GM18858 (cell line): Measurements from ENCODE around the gene GON7.
"Not testable (repeated sequence)": the region's sequence is repeated elsewhere in the genome, so short reads cannot be mapped to it uniquely, and the experiment has no call there.

Source experiments
- ATAC-seq: cut with Tn5 transposase; IDR thresholded peaks from one replicate; pipeline ENCODE4 v1.9.1; 2021; ENCODE audit not compliant: unreplicated experiment

The GON7 gene

DNA sequence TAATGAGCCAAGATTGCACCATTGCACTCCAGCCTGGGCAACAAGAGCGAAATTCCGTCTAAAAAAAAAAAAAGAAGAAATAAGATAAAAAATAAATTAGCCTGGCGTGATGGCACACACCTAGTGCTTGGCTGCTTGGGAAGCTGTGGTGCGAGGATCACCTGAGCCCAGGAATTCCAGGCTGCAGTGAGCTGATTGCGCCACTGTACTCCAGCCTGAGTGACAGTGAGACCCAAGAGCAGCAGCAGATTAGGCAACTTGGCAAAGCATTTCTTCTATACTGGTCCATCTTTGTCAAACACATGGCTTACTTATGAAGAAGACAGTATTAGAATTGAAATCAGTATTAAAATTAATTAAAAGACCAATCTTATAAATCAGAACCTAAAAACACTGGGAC is 6.3 kb downstream of the GON7 start:
- ATAC-seq: no peak

DNA sequence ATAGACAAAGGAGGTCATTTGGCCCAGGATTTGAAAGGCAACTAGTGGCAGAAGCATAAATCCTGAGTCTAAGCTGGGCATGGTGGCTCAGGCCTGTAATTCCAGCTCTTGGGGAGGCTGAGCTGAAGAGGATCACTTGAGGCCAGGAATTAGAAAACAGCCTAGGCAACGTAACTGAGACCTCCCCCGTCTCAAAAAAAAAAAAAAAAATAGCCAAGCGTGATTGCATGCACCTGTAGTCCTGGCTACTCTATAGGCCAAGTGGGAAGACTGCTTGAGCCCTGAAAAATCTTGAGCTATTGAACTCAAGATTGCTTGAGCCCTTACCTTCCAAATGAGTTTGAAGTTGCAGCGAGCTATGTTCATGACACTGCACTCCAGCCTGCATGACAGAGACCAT is 7.8 kb downstream of the GON7 start:
- no peak for ATAC-seq

DNA sequence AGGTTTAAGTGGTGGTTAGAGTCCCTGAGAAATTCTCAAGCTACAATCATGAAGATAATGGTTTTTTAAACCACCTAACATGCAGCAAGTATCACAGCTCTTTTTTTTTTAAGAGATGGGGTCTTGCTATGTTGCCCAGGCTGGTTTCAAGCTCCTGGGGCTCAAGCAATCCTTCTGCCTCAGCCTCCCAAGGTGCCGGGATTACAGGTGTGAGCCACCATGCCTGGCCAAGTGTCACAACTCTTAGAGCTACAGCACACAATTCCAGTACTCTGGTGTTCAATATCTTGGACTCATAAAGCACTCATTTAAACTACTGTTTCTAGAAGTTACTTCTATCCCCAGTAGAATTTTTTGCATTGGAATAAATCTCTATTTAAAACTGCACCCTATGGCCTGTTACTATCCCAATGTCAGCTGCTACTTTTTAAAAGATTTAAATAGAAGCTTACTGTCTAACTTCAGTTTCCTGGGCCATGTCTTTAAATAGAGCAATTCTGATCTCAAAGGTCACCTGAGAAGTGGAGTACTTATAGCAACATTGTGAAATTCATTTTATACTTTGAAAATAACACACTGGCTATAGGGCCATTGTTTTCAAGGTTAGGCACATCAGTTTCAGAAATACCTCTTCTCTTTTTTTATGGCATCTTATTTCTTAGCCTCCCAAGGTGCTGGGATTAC is 11.4 kb downstream of the GON7 start:
- ATAC-seq: no peak

DNA sequence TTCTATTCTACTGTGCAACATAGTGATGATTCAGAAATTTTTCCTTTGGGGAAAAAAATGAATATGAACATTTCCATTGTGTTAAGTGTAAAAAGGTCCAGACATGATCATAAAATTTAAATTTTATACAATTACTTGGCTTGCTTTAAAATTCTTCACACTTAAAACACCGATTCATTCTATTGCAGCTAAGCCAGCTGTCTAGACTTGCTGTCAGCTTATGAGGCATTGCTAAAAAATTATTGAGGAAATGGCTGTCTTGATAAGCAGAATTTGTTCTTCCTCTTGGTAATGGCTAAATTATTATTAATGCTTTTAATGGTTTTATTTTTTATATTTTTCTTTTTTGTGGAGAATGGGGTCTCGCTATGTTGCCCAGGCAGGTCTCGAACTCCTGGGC is 19.9 kb downstream of the GON7 start:
- no peak for ATAC-seq

DNA sequence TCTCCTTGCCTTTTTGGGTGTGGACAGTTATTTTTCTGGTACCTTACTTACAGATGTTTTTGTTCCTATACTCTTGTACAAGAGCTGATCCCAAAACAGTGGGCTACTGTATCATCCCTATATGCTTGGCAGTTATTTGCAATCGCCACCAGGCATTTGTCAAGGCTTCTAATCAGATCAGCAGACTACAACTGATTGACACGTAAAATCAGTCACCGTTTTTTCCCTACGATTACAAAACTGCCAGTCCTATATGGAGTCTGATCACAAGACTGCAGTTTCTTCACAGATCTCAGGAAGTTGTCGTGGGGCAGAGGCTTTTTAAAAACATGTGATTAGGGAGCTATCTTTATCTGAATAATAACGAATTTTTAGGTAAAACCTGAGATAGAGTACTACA is 20.4 kb downstream of the GON7 start:
- ATAC-seq: no peak

DNA sequence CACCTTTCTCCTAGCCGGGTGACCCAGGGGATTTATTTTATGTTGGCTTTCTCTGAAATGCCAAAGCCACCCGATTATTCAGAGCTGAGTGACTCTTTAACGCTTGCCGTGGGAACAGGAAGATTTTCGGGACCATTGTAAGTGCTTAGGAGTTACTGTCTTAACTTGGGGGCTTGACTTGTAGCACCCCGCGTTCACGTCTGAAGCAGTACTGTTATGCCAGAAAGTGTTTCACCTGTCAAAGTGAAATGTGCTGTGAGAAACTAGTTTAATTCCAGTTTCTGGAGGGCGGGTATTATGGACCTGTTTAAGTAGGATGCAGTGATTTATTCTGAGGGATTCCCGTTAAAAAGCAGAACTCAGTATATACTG is 21.5 kb downstream of the GON7 start:
- no peak for ATAC-seq

DNA sequence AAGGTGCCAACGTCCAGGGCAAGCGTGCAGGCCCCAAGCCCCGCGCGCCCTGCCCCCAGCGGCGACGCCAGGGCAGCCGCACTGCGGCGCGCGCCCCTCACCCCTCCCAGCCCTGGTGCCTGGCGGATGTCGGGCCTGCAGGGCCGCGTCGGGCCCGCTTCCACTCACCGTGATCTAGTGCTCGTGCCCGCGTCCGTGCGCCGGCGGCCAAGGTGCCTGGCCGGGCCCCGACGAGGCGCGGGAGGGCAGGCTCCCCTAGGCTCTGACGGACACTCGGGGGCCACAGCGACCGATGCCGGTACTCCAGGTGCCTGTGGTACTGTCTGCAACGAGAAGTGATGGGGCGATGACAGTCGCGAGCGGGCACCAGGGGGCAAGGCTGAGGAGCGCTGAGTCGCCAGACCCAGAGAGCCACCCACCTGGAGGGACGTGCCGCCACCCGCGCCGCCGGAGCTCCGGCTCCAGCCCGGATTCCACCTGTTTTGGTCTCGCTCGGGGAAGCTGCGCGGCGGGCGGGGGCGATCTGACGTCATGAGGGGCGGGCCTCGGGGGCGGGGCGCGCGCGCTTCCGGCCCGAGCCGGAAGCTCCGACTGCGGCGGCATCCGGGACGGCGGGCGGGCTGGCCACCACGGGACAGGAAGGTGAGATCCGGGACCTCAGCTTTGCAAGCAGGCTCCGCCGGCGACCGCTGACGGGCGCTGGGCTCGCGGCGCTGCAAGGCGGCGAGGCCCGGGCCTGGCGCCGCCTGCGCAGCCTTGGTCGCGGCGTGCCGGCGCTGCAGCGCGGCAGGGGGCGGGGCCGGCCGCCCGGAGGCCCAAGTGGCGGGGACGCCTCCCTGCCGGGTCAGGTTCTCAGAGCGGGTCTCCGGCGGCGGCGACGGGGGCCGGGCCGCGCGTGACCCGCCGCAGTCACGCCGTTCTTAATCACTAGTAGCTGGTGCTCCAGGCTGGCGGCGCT is 22.2 kb downstream of the GON7 start, which contains the start of the genes LYSET and MOAP1:
Gene LYSET (plus strand): TSS at position 927 of the 958 bp plus-strand sequence. CDS start 89 bp downstream, outside the sequence.
Gene MOAP1 (minus strand): TSS at position 507 of the 958 bp plus-strand sequence. CDS start 655 bp downstream, outside the sequence.
- peak; percentile 72 for ATAC-seq

DNA sequence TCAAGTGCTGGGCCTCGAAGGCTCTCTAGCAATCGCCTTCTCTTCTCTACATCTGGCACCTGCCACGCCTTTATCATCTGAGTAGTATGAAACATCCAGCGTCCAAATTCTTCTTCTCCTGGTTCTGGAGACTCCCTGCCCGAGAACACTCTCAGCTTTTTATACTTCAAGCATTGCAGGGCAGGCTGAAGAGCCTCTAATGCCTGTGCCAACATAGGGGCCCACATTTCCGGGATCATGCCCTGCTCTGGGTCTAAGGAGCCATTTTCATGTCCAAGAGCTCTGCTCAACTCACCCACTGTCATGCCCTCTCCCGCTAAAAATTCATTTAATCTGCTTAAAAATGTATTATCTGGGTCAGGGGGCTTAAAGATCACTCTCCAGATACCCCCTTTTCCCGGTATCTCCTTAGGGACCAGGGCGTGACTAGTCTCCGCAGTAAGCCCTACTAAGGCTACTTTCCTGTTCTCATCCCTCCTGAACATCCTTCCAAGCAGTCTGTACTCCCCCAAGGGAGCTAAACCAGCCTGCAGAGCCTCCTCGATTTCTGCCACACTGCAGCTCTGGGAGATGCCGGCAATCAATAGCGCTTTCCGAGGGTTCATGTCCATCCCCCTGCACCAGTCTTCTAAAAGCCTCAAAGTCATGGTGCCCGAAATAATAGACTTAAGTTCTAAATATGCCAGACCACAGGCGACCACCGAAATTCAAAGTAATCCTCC is 23.1 kb downstream of the GON7 start:
- no peak for ATAC-seq

DNA sequence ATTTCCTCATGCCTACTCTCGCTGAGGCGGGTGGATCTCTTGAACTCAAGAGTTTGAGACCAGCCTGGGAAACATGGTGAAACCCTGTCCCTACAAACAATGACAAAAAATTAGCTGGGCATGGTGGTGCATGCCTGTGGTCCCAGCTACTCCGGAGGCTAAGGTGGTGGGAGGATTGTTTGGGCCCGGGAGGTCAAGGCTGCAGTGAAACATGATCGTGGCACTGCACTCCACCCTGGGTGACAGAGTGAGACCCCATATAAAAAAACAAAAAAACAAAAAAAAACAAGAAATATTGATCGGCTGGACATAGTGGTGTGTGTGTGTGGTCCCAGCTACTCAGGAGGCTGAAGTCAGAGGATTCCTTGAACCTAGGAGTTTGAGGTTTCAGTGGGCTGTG is 31.4 kb downstream of the GON7 start:
- ATAC-seq: no peak

DNA sequence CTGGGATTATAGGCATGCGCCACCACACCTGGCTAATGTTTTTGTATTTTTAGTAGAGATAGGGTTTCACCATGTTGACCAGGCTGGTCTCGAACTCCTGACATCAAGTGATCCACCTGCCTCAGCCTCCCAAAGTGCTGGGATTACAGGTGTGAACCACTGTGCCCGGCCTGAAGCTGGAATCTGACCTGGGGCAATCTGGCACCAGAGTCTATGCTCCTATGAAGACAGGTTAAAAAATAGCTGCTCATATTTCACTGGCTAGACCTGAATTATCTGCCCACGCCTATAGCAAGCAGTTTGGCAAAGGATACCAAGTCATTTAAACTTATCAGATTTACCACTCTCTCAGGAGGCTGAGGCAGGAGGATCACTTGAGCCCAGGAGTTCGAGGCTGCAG is 32.1 kb downstream of the GON7 start:
- ATAC-seq: not testable (repeated sequence)

DNA sequence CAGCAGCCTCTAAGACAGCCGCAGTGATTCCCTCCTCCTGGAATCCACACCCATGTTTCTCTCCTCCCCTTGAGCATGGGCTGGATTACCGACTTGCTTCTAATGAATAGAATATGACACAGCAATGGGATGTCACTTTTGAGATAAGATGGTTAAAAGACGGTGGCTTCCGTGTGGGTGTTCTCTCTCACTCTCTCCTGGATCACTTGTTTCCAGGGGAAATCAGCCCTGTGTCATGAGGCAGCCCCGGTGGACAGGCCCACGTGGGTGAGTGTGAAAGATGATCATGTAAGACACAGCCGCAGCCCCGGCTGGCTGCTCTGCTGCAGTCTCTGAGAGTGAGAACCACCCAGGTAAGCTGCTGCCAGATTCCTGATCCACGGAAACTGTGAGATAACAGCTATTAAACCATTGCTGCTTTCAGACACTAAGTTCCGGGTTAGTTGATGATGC is 32.9 kb downstream of the GON7 start:
- ATAC-seq: no peak

DNA sequence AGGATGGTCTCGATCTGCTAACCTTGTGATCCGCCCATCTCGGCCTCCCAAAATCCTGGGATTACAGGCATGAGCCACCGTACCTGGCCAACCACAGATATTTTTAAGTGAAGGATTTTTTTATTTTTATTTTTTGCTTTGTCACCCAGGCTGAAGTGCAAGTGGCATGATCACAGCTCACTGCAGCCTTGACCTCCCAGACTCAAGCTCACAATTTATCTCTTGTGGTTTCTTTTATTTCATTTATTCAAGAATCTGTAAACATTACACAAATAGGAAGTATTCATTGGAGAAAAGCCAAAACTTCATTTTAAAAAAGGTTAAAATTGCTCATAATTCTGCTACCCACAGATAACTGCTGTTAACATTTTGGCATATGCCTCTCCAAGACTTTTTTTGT is 35.5 kb downstream of the GON7 start:
- ATAC-seq: no peak

DNA sequence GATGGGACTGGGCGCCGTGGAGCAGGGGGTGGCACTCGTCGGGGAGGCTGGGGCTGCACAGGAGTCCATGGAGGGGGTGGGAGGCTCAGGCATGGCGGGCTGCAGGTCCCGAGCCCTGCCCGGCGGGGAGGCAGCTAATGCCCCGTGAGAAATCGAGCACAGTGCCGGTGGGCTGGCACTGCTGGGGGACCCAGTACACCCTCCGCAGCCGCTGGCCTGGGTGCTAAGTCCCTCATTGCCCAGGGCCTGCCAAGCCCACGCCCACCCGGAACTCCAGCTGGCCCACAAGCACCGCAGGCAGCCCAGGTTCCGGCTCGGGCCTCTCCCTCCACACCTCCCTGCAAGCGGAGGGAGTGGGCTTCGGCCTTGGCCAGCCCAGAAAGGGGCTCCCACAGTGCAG is 36.7 kb downstream of the GON7 start:
- ATAC-seq: not testable (repeated sequence)

DNA sequence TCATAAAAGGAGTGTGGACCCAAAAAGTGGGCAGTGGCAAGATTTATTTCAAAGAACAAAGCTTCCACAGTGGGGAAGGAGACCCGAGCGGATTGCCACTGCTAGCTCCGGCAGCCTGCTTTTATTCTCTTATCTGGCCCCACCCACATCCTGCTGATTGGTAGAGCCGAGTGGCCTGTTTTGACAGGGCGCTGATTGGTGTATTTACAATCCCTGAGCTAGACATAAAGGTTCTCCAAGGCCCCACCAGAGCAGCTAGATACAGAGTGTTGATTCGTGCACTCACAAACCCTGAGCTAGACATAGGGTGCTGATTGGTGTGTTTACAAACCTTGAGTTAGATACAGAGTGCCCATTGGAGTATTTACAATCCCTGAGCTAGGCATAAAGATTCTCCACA is 37.2 kb downstream of the GON7 start:
- ATAC-seq: not testable (repeated sequence)

DNA sequence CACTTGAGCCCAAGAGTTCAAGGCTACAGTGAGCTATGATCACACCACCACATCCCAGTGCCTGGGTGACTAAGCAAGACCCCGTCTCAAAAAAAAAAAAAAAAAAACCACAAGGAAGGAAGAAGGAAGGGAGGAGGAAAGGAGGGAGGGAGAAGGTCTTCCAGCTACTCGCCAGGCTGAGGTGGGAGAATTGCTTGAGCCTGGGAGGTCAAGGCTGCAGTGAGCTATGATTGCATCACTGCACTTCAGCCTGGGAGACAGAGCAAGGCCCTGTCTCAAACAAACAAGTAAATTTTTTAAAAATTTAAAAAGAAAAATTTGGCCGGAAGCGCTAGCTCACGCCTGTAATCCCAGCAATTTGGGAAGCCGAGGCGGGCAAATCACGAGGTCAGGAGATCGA is 38.3 kb downstream of the GON7 start:
- ATAC-seq: not testable (repeated sequence)

DNA sequence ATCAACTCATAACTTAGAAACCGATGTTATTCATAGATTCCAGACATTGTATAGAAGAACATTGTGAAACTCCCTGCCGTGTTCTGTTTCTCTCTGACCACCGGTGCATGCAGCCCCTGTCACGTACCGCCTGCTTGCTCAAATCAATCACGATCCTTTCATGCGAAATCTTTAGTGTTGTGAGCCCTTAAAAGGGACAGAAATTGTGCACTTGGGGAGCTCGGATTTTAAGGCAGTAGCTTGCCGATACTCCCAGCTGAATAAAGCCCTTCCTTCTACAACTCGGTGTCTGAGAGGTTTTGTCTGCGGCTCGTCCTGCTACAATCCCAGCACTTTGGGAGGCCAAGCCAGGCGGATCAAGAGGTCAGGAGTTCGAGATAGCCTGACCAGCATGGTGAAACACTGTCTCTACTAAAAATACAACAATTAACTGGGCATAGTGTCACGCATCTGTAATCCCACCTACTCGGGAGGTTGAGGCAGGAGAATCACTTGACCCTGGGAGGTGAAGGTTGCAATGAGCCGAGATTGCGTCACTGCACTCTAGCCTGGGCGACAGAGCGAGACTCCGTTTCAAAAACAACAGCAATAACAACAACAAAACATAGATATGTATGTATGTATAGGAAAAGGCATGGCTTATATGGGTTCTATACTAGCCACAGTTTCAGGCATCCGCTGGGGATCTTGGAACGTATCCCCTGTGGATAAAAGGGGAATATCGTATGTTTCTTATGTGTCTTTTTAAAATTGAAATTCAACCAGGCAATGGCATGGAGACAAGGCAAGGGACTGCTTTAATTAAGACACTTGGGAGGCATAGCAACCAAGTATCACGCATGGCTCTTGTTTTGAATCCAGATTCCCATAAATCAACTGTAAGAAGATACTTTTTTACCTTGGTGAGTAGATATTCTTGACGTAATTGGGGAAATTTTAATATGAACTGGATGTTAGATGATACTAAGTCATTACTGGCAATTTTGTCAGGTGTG is 41.3 kb downstream of the GON7 start:
- not testable (repeated sequence) for ATAC-seq

DNA sequence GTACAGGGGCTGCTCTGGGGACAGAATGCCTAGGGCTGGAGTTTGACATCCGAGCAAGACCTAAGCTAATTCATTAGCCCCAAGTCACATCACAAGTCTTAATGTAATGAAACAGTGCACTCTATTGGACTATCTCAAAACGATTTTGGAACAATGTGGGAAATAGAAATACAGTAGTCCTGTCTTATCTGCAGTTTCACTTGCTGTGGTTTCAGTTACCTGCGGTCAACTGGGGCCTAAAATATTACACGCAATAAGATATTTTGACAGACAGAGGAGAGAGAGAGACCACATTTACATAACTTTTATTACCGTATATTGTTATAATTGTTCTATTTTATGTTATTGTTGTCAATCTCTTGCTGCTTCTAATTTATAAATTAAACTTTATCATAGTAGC is 43.3 kb downstream of the GON7 start:
- ATAC-seq: no peak

DNA sequence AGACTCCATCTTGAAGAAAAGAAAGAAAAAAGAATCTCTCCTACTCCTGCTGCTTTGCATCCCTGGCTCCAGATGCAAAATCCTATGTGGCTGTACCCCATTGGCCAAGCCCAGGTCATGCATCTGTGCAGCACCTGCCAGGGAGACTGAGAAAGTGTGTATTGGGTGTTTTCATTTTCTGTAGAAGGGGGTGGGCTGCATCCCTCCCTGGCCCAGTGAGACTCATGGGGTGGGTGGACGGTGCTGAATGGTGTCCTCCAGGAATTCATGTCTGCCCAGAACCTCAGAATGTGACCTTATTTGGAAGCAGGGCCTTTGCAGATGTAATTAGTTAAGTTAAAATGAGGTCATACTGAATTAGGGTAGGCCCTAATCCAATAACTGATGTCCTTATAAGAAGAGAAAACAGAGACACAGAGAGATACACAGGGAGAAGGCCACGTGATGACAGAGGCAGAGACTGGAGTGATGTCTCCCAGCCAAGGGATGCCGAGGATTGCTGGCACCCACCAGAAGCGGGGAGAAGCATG is 45.4 kb downstream of the GON7 start:
- ATAC-seq: no peak

DNA sequence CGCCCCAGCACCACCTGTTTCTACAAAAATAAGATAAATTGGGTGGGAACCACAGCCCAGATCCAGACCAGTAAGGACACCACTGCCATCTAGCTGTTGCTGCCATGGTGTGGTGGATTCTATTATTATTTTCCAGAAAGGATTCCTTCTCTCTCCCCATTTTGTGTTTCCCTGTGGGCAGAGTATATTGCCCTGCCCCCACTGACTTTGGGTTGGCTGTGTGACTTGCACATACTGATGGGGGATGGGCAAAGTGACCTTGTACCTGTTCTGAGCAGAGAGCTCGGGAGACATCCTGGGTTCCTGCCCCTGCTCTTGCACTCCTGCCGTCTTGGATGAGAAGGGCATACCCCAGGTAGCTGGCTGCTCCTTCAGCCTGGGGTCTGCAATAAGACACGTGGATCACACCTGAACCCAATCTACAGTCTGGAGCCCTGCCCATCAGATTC is 46.5 kb downstream of the GON7 start:
- no peak for ATAC-seq
